ENCODE measurements around the gene ZBTB42.
A peak's percentile ranks its signal among the peaks of the same experiment; 100 is the strongest.

ZBTB42 gene

GRCh38 chr14:104794993-104795780 lies 5.7 kb upstream of the ZBTB42 start, which contains the start of gene AKT1:
Gene AKT1 (minus strand): TSS chr14:104795748. CDS start chr14:104792643, 3,105 bp downstream.
- Histone ChIP-seq H3K27ac (ENCODE audit: extremely low read depth, low read depth, low read length) (peak within 1 kb of the TSS; percentile 78), H3K9me3 (ENCODE audit: control insufficient read depth, insufficient read depth, low read depth, low read length) (no peaks in the 10 kb centered on the region), H3K4me1 (ENCODE audit: control insufficient read depth, insufficient read depth, low read length) (peaks cover 10% of the 10 kb centered on the region), H3K4me3 (ENCODE audit: low read depth, low read length) (peak within 1 kb of the TSS; percentile 67), H3K36me3 (ENCODE audit: control insufficient read depth in 2 of 2, insufficient read depth in 1 of 2, low read length in 2 of 2) (peaks cover 0 to 33% of the 10 kb centered on the region in 2 experiments; a peak in 1 of 3 replicates)
- ChIA-PET CTCF (interaction anchor here (1.2 kb wide), 1 partner anchor 31 kb away, joined by 3 read pairs; no protein-coding TSS in a partner anchor), POLR2A (interaction anchor here (0.7 to 1.7 kb wide), 3 partner anchors 14 to 42 kb away, joined by 4 to 7 read pairs (median 5); partner anchors contain the start of gene SIVA1)
- TF ChIP-seq, protein P1, sequence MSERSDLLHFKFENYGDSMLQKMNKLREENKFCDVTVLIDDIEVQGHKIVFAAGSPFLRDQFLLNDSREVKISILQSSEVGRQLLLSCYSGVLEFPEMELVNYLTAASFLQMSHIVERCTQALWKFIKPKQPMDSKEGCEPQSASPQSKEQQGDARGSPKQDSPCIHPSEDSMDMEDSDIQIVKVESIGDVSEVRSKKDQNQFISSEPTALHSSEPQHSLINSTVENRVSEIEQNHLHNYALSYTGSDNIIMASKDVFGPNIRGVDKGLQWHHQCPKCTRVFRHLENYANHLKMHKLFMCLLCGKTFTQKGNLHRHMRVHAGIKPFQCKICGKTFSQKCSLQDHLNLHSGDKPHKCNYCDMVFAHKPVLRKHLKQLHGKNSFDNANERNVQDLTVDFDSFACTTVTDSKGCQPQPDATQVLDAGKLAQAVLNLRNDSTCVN (tag by site-specific recombination; optimal IDR thresholded peaks at IDR 0.05) = peak; percentile 10
- TF ChIP-seq ZNF138 (tag by site-specific recombination; IDR thresholded peaks at IDR 0.05; ENCODE audit: borderline replicate concordance) (no peak), ZBTB8A (tag by site-specific recombination; IDR thresholded peaks at IDR 0.05) (peak; percentile 56; the same call in 1 of the 2 replicates)

DNA sequence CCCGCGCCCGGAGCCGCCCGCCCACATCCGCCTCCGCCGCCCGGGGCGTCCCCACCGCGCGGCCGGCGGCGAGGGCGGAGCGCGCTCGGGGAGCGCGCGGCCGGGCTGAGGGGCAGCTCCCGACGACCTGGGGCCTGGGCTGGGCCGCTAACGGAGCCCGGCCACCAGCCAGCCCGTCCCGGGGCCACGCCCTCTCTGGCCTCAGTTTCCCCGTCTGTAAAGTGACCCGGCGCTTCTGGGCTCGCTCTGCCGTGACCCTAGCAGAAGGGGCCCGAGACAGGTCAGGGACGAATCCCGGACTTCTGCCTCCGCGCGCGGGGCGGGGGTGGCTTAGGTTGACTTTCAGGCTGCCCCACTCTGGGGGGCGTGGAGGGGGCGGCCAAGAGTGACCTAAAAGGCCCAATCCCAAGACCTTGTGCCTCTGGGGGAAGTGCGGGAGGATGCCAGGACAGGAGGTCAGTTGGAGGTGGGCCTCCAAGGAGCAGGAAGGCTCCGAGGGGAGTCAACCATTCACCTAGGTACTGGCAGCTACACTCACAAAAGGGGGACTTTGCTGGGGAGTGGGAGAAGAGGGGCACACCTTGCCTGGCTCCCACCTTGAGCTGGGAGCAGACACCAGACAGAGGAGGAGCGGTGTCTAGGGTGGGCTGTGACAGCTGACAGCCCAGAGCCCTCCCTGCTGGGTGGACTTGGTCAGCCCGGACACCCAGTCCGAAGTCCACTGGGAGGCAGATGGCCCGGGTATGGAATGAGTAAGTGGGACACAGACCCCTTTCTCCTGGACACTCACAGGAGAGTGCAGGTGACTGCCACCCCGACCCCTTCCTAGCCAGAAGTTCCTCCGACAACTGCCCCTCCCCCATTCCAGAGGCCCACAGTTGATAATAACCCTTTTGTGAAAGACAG lies 4.9 kb upstream of the ZBTB42 start:
- POLR2A ChIA-PET = interaction anchor here (0.6 to 1.1 kb wide), 2 partner anchors 12 to 43 kb away, joined by 3 to 8 read pairs; partner anchors contain the start of gene SIVA1
- H3K9me3 ChIP-seq (ENCODE audit: control insufficient read depth, insufficient read depth, low read depth, low read length) = no peaks in the 10 kb centered on the region
- no peak overlapping the region for H3K27ac ChIP-seq (ENCODE audit: extremely low read depth, low read depth, low read length)
- H3K4me1 ChIP-seq (ENCODE audit: control insufficient read depth, insufficient read depth, low read length) = peaks cover 10% of the 10 kb centered on the region
- CTCF ChIA-PET = no interaction called here
- H3K36me3 ChIP-seq (ENCODE audit: control insufficient read depth in 2 of 2, insufficient read depth in 1 of 2, low read length in 2 of 2) = peaks cover 0 to 24% of the 10 kb centered on the region in 2 experiments; a peak in 1 of 3 replicates
- peak overlapping the region; percentile 31 for H3K4me3 ChIP-seq (ENCODE audit: low read depth, low read length)
- TF ChIP-seq, protein P2, sequence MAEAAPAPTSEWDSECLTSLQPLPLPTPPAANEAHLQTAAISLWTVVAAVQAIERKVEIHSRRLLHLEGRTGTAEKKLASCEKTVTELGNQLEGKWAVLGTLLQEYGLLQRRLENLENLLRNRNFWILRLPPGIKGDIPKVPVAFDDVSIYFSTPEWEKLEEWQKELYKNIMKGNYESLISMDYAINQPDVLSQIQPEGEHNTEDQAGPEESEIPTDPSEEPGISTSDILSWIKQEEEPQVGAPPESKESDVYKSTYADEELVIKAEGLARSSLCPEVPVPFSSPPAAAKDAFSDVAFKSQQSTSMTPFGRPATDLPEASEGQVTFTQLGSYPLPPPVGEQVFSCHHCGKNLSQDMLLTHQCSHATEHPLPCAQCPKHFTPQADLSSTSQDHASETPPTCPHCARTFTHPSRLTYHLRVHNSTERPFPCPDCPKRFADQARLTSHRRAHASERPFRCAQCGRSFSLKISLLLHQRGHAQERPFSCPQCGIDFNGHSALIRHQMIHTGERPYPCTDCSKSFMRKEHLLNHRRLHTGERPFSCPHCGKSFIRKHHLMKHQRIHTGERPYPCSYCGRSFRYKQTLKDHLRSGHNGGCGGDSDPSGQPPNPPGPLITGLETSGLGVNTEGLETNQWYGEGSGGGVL (tag by site-specific recombination; IDR thresholded peaks at IDR 0.05) = no peak
- TF ChIP-seq, protein P3, sequence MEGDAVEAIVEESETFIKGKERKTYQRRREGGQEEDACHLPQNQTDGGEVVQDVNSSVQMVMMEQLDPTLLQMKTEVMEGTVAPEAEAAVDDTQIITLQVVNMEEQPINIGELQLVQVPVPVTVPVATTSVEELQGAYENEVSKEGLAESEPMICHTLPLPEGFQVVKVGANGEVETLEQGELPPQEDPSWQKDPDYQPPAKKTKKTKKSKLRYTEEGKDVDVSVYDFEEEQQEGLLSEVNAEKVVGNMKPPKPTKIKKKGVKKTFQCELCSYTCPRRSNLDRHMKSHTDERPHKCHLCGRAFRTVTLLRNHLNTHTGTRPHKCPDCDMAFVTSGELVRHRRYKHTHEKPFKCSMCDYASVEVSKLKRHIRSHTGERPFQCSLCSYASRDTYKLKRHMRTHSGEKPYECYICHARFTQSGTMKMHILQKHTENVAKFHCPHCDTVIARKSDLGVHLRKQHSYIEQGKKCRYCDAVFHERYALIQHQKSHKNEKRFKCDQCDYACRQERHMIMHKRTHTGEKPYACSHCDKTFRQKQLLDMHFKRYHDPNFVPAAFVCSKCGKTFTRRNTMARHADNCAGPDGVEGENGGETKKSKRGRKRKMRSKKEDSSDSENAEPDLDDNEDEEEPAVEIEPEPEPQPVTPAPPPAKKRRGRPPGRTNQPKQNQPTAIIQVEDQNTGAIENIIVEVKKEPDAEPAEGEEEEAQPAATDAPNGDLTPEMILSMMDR (tag by site-specific recombination; IDR thresholded peaks at IDR 0.05) = no peak
- TF ChIP-seq ZNF837 (tag by site-specific recombination; IDR thresholded peaks at IDR 0.05) (no peak), ZNF416 (tag by site-specific recombination; IDR thresholded peaks at IDR 0.05) (no peak), ZNF776 (tag by site-specific recombination; IDR thresholded peaks at IDR 0.05; ENCODE audit: borderline replicate concordance) (no peak), ZNF274 (IDR thresholded peaks at IDR 0.05; ENCODE audit: low read length) (no peak), ZNF274 (tag by site-specific recombination; IDR thresholded peaks at IDR 0.05; ENCODE audit: borderline replicate concordance) (no peak), ZNF184 (tag by site-specific recombination; IDR thresholded peaks at IDR 0.05) (no peak), ZNF585B (tag by site-specific recombination; IDR thresholded peaks at IDR 0.05) (no peak), ZNF629 (tag by site-specific recombination; IDR thresholded peaks at IDR 0.05) (no peak), ZNF514 (tag by site-specific recombination; IDR thresholded peaks at IDR 0.05) (no peak), ZNF76 (tag by site-specific recombination; IDR thresholded peaks at IDR 0.05; ENCODE audit: borderline replicate concordance, low read depth) (no peak), ZNF10 (tag by site-specific recombination; IDR thresholded peaks at IDR 0.05) (no peak), KLF17 (tag by site-specific recombination; IDR thresholded peaks at IDR 0.05) (no peak), ZNF148 (tag by site-specific recombination; IDR thresholded peaks at IDR 0.05; ENCODE audit: borderline replicate concordance) (no peak), ZNF18 (tag by site-specific recombination; IDR thresholded peaks at IDR 0.05) (no peak), OSR2 (tag by site-specific recombination; IDR thresholded peaks at IDR 0.05) (no peak), ZNF138 (tag by site-specific recombination; IDR thresholded peaks at IDR 0.05; ENCODE audit: borderline replicate concordance) (no peak), FEZF1 (tag by site-specific recombination; IDR thresholded peaks at IDR 0.05) (no peak)

Measured in HEK293 (cell line).